Measurements from ENCODE around the gene MERTK. TPM values are rescaled to one million over a fixed set of nuclear protein-coding genes. Genes with fewer than 3 reads are reported as not detected.

MERTK gene
- total and polyA plus RNA-seq, 10 of the 15 experiments (the other 5 are each of a cell fraction or from before 2014, with no cell fraction given): 0.13 to 30.6 (median 0.50) TPM

GRCh38 chr2:111883661-111884591 lies 14.5 kb upstream of the MERTK start, which contains the start of gene ANAPC1:
Gene ANAPC1 (minus strand): TSS chr2:111884193. CDS start chr2:111880825, 3,368 bp downstream.
- H3K79me2 ChIP-seq (ENCODE audit: control insufficient read depth, insufficient read depth, low read length): peaks cover 29% of the 10 kb centered on the region
- ChIA-PET SMC1A (ENCODE audit: uncharacterized antibody, unreplicated experiment) (interaction anchor here (0.7 to 3.0 kb wide), 7 partner anchors 14 to 173 kb away, joined by 3 to 14 read pairs (median 5); partner anchors contain the start of gene MERTK), RAD21 (ENCODE audit: unreplicated experiment) (interaction anchor here (0.7 to 1.5 kb wide), 10 partner anchors 15 to 367 kb away, joined by 3 to 5 read pairs (median 4); partner anchors contain the start of genes MERTK and TMEM87B), CTCF (interaction anchor here (0.6 to 2.2 kb wide), 12 partner anchors 13 to 591 kb away, joined by 3 to 8 read pairs (median 4); partner anchors contain the start of gene MERTK), POLR2A (interaction anchor here (0.6 to 1.9 kb wide), 8 partner anchors 10 to 171 kb away, joined by 3 to 13 read pairs (median 4); partner anchors contain the start of gene TMEM87B)
- peak; percentile 67 for DNase-seq (ENCODE audit: low read depth, low spot score)
- no peaks in the 10 kb centered on the region for H3K9me3 ChIP-seq (replicated peaks; ENCODE audit: control insufficient read depth, insufficient read depth, low read length)
- in situ Hi-C loops (cut with MboI) (loop anchor here (10.0 kb wide), 1 partner anchor 371 kb away; the partner anchor contains the start of gene ZC3H8), intact Hi-C loops (cut with micrococcal nuclease; ENCODE audit: unreplicated experiment) (loop anchor here (10.0 kb wide), 1 partner anchor 551 kb away; the partner anchor contains the start of gene RGPD8)
- H3K27me3 ChIP-seq (replicated peaks in 1 of 2; ENCODE audit: control insufficient read depth in 2 of 2, insufficient read depth in 2 of 2, low read length in 1 of 2): no peaks in the 10 kb centered on the region
- no peaks in the 10 kb centered on the region; the same call in 1 of the 2 replicates for H3K4me1 ChIP-seq (ENCODE audit: control insufficient read depth, insufficient read depth, low read length)
- ATAC-seq: peak; percentile 95
- H3K4me2 ChIP-seq (ENCODE audit: control insufficient read depth, insufficient read depth): peak within 1 kb of the TSS; percentile 86
- peak within 1 kb of the TSS; percentile 93 for H2AFZ ChIP-seq (ENCODE audit: control insufficient read depth, low read depth, low read length)
- TSS peak; percentile 98 for BruUV-seq (replicated peaks)
- H3K4me3 ChIP-seq: peak within 1 kb of the TSS; percentile 97
- H4K20me1 ChIP-seq (ENCODE audit: control insufficient read depth, insufficient read depth): no peaks in the 10 kb centered on the region
- under 1% methylated on average over 71 of the region's 73 CpGs for WGBS (ENCODE audit: insufficient coverage, insufficient replicate concordance, low lambda C conversion rate, missing lambda C conversion rate)
- no peak for FAIRE-seq
- peak within 1 kb of the TSS; percentile 88 for H3K9ac ChIP-seq (ENCODE audit: control insufficient read depth, insufficient read depth, low read length)
- no peaks in the 10 kb centered on the region for H3K36me3 ChIP-seq (ENCODE audit: control insufficient read depth in 2 of 2, insufficient read depth in 2 of 2, low read length in 1 of 2)
- peak within 1 kb of the TSS; percentile 90 for H3K27ac ChIP-seq (ENCODE audit: control insufficient read depth, insufficient read depth)
- TF ChIP-seq SKIL (IDR thresholded peaks at IDR 0.05; ENCODE audit: low read depth, poor library complexity, severe bottlenecking): no peak
- TF ChIP-seq CBX5 (IDR thresholded peaks at IDR 0.05; ENCODE audit: low read depth): 0 out of 2 replicates have a peak, but pooled peaks have one; percentile 15
- peak in 1 of 2 experiments; percentile 37; a peak in 2 of 4 replicates for TF ChIP-seq BHLHE40 (IDR thresholded peaks at IDR 0.05; ENCODE audit: borderline replicate concordance in 1 of 2, low read depth in 2 of 2, low read length in 1 of 2)
- no peak for TF ChIP-seq ZBTB4 (CRISPR knock-in tag; IDR thresholded peaks at IDR 0.05)
- peak; percentile 43 for TF ChIP-seq RUNX3 (IDR thresholded peaks at IDR 0.05; ENCODE audit: low read length)
- TF ChIP-seq NFYA (IDR thresholded peaks at IDR 0.05; ENCODE audit: borderline replicate concordance, low read depth, low read length): no peak
- no peak for TF ChIP-seq ZNF687 (IDR thresholded peaks at IDR 0.05)
- TF ChIP-seq FOS (IDR thresholded peaks at IDR 0.05; ENCODE audit: borderline replicate concordance, extremely low read depth, insufficient read length): no peak
- no peak for TF ChIP-seq BMI1 (IDR thresholded peaks at IDR 0.05; ENCODE audit: borderline replicate concordance)
- TF ChIP-seq SUPT20H (IDR thresholded peaks at IDR 0.05; ENCODE audit: borderline replicate concordance, control insufficient read depth, low read depth, low read length): no peak

All from GM12878 (cell line).